CD8-positive, alpha-beta memory T cell (primary cell): ENCODE results near the gene WBP2. TPM values are rescaled to one million over a fixed set of nuclear protein-coding genes. Genes with fewer than 3 reads are reported as not detected.
A peak's percentile ranks its signal among the peaks of the same experiment; 100 is the strongest.

Experiments used
- CTCF ChIA-PET: fragments of 350-600 bp; sonication (Branson Sonifier 250); formaldehyde crosslinking; loops from one replicate; lab custom pipeline; 2021; ENCODE audit warnings: antibody characterized with exemption; lab: Charles Lee
- POLR2A ChIA-PET: fragments of 350-600 bp; sonication (Branson Sonifier 250); formaldehyde crosslinking; loops from one replicate; lab custom pipeline; 2021; ENCODE audit warnings: antibody characterized with exemption; lab: Charles Lee
- DNase-seq, 5 donors: peaks; one replicate each; pipeline versions ENCODE4 v3.0.0 to v3.0.0-alpha.2; 2020 to 2022; ENCODE audit warnings: mixed read lengths in 1 of 5
- H3K27ac ChIP-seq: one replicate; pipeline ENCODE4 v1.7.0; 2013; ENCODE audit warnings: low read depth, mild to moderate bottlenecking, low read length, moderate library complexity
- H3K27me3 ChIP-seq: 2 replicates; pipeline ENCODE4 v1.7.0; 2013; ENCODE audit warnings: low read length, mild to moderate bottlenecking; ENCODE audit not compliant: insufficient read depth, poor library complexity, severe bottlenecking
- H3K36me3 ChIP-seq: 2 replicates; pipeline ENCODE4 v1.7.0; 2013; ENCODE audit warnings: mild to moderate bottlenecking, low read length, moderate library complexity; ENCODE audit not compliant: insufficient read depth
- H3K4me1 ChIP-seq: 2 replicates; pipeline ENCODE4 v1.7.0; 2013; ENCODE audit warnings: mild to moderate bottlenecking, low read length, moderate library complexity; ENCODE audit not compliant: insufficient read depth
- H3K4me3 ChIP-seq: 2 replicates; pipeline ENCODE4 v1.7.0; 2013; ENCODE audit warnings: mild to moderate bottlenecking, low read length
- H3K9me3 ChIP-seq: 2 replicates; pipeline ENCODE4 v1.7.0; 2013; ENCODE audit warnings: mild to moderate bottlenecking, low read length
- H3K27ac Mint-ChIP-seq, 8 donors: one replicate each; pipeline ENCODE4 v1.8.0; 2020 to 2021; ENCODE audit warnings: mixed read lengths in 8 of 8, mild to moderate bottlenecking in 6 of 8, inconsistent platforms in 3 of 8, moderate library complexity in 3 of 8
- H3K27me3 Mint-ChIP-seq, 2 donors: one replicate each; pipeline ENCODE4 v1.8.0; 2020 to 2021; ENCODE audit warnings: mixed read lengths in 2 of 2, mild to moderate bottlenecking in 1 of 2, moderate library complexity in 1 of 2
- H3K36me3 Mint-ChIP-seq, 3 donors: one replicate each; pipeline ENCODE4 v1.8.0; 2020 to 2021; ENCODE audit warnings: mixed read lengths in 3 of 3, inconsistent platforms in 1 of 3, mild to moderate bottlenecking in 1 of 3
- H3K4me1 Mint-ChIP-seq, 3 donors: one replicate each; pipeline ENCODE4 v1.8.0; 2020 to 2021; ENCODE audit warnings: mixed read lengths in 3 of 3, inconsistent platforms in 1 of 3, mild to moderate bottlenecking in 1 of 3
- H3K4me3 Mint-ChIP-seq, 7 donors: one replicate each; pipeline ENCODE4 v1.8.0; 2020 to 2021; ENCODE audit warnings: mixed read lengths in 7 of 7, mild to moderate bottlenecking in 6 of 7, moderate library complexity in 4 of 7, inconsistent platforms in 2 of 7
- H3K9me3 Mint-ChIP-seq, 5 donors: one replicate each; pipeline ENCODE4 v1.8.0; 2020 to 2022; ENCODE audit warnings: mixed read lengths in 5 of 5, mild to moderate bottlenecking in 3 of 5, moderate library complexity in 2 of 5, inconsistent platforms in 1 of 5
- polyA plus RNA-seq: library from polyadenylated mRNA; unstranded; fragments of 300-500 nt; fragmentation: Illumina TruSeq; gene quantifications from one replicate; pipeline ENCODE4 v1.2.3, GENCODE V29; 2021
- total RNA-seq, 2 experiments: library from RNA; stranded (reverse); gene quantifications; one replicate each; pipeline ENCODE4 v1.2.3, GENCODE V29; 2021

Gene WBP2
- total and polyA plus RNA-seq, 3 experiments from 2014 or later = 47.5 to 129 (median 53.2) TPM

DNA sequence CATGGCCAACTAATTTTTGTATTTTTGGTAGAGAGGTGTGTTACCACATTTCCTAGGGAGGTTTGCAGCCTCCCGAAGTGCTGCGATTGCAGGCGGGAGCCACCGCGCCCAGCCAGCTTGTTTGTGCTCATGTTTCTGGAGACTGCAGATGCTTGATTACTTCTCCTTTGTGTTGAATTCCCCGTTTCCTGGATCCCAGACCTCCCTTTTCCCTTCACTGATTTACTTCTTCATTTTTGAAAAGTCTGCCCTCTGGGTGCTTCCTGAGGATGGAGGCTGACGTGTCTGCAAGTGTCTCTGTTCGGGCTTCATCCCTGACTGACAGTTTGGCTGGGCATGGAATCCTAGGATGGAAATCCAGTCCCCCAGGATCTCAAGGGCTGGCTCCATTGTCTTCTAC is 30.3 kb upstream of the WBP2 start:
- Histone ChIP-seq H3K9me3 (no peaks in the 10 kb centered on the region), H3K27ac (no peak overlapping the region), H3K36me3 (no peaks in the 10 kb centered on the region), H3K4me3 (no peak overlapping the region), H3K27me3 (no peaks in the 10 kb centered on the region), H3K4me1 (peaks cover 6% of the 10 kb centered on the region)
- Mint-ChIP-seq H3K27ac (peak overlapping the region in 2 of 8 donors; percentile 43 to 83), H3K27me3 (peaks cover 0 to 2% of the 10 kb centered on the region in 2 donors), H3K4me3 (no peak overlapping the region), H3K9me3 (no peaks in the 10 kb centered on the region), H3K4me1 (peaks cover 8 to 9% (median 9%) of the 10 kb centered on the region in 3 donors), H3K36me3 (peaks cover 0 to 9% (median 0%) of the 10 kb centered on the region in 3 donors)
- DNase-seq = no peak
- POLR2A ChIA-PET = interaction anchor here (1.0 kb wide), 1 partner anchor 11 kb away, joined by 3 read pairs; no protein-coding TSS in a partner anchor
- CTCF ChIA-PET = interaction anchor here (1.2 kb wide), 1 partner anchor 11 kb away, joined by 3 read pairs; the partner anchor contains the start of gene TRIM65

GRCh38 chr17:75881678-75882454 is 26.7 kb upstream of the WBP2 start:
- H3K27me3 ChIP-seq = no peaks in the 10 kb centered on the region
- H3K27me3 Mint-ChIP-seq = peaks cover 0 to 5% of the 10 kb centered on the region in 2 donors
- DNase-seq = peak in 1 of 5 donors; percentile 40
- no peak overlapping the region for H3K4me3 ChIP-seq
- H3K9me3 Mint-ChIP-seq = no peaks in the 10 kb centered on the region
- peak overlapping the region in 4 of 7 donors; percentile 34 to 59 (median 54) for H3K4me3 Mint-ChIP-seq
- H3K4me1 ChIP-seq = peaks cover 15% of the 10 kb centered on the region
- H3K36me3 Mint-ChIP-seq = no peaks in the 10 kb centered on the region
- peaks cover 16 to 26% (median 20%) of the 10 kb centered on the region in 3 donors for H3K4me1 Mint-ChIP-seq
- H3K27ac ChIP-seq = no peak overlapping the region
- ChIA-PET CTCF (interaction anchor here (1.0 to 1.5 kb wide), 2 partner anchors 15 to 27 kb away, joined by 3 to 9 read pairs; partner anchors contain the start of genes TRIM65 and WBP2), POLR2A (interaction anchor here (0.9 kb wide), 1 partner anchor 15 kb away, joined by 6 read pairs; the partner anchor contains the start of gene TRIM65)
- no peaks in the 10 kb centered on the region for H3K36me3 ChIP-seq
- H3K9me3 ChIP-seq = no peaks in the 10 kb centered on the region
- peak overlapping the region in 5 of 8 donors; percentile 22 to 85 (median 74) for H3K27ac Mint-ChIP-seq

DNA sequence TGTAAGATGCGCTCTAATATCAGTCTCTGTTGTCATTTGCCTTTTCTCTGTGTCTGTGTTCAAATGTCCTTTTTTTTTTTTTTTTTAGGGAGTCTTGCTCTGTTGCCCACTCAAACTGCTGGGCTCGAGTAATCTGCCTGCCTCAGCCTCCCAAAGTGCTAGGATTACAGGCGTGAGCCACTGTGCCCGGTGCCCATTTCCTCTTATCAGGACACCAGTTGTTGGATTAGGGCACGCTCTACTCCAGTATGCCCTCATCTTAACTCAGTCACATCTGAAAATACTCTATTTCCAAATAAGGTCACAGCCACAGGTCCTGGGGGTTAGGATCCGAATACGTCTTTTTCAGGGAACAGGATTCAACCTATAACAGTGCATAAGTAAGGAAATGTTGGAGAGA is 25.1 kb upstream of the WBP2 start:
- Mint-ChIP-seq H3K9me3 (no peaks in the 10 kb centered on the region), H3K27ac (no peak overlapping the region), H3K27me3 (peaks cover 0 to 5% of the 10 kb centered on the region in 2 donors), H3K4me1 (peaks cover 31 to 42% (median 32%) of the 10 kb centered on the region in 3 donors), H3K4me3 (peak overlapping the region in 6 of 7 donors; percentile 23 to 82 (median 45)), H3K36me3 (no peaks in the 10 kb centered on the region)
- H3K4me1 ChIP-seq = peaks cover 31% of the 10 kb centered on the region
- H3K9me3 ChIP-seq = no peaks in the 10 kb centered on the region
- no peak overlapping the region for H3K4me3 ChIP-seq
- CTCF ChIA-PET = interaction anchor here (1.0 to 4.9 kb wide), 4 partner anchors 16 to 123 kb away, joined by 3 to 15 read pairs (median 6); partner anchors contain the start of genes GALK1 and WBP2
- POLR2A ChIA-PET = interaction anchor here (0.7 to 3.7 kb wide), 2 partner anchors 11 to 16 kb away, joined by 3 to 28 read pairs; partner anchors contain the start of gene TRIM65
- H3K36me3 ChIP-seq = no peaks in the 10 kb centered on the region
- no peak overlapping the region for H3K27ac ChIP-seq
- no peaks in the 10 kb centered on the region for H3K27me3 ChIP-seq
- no peak for DNase-seq

- H3K9me3 ChIP-seq = no peaks in the 10 kb centered on the region
- Mint-ChIP-seq H3K27ac (peak within 1 kb of the TSS; percentile 76 to 96 (median 87)), H3K4me3 (peak within 1 kb of the TSS; percentile 83 to 90 (median 86)), H3K4me1 (peaks cover 32 to 56% (median 36%) of the 10 kb centered on the region in 3 donors), H3K9me3 (no peaks in the 10 kb centered on the region), H3K27me3 (peaks cover 0 to 5% of the 10 kb centered on the region in 2 donors), H3K36me3 (peaks cover 0 to 2% (median 0%) of the 10 kb centered on the region in 3 donors)
- DNase-seq = no peak
- H3K27ac ChIP-seq = peak within 1 kb of the TSS; percentile 43
- ChIA-PET POLR2A (interaction anchor here (0.5 to 8.3 kb wide), 6 partner anchors 14 to 630 kb away, joined by 3 to 82 read pairs (median 3); partner anchors contain the start of genes TRIM65 and WBP2), CTCF (interaction anchor here (1.0 to 4.9 kb wide), 14 partner anchors 8 to 125 kb away, joined by 3 to 46 read pairs (median 6); partner anchors contain the start of genes GALK1, MRPL38, TRIM65 and WBP2)
- H3K27me3 ChIP-seq = no peaks in the 10 kb centered on the region
- H3K4me1 ChIP-seq = peaks cover 34% of the 10 kb centered on the region
- no peaks in the 10 kb centered on the region for H3K36me3 ChIP-seq
- peak within 1 kb of the TSS; percentile 61 for H3K4me3 ChIP-seq
These were observed 23.3 kb upstream of the WBP2 start, which contains the start of gene TRIM47 for GRCh38 chr17:75878174-75878998. TSS of gene TRIM47 (minus strand) at chr17:75878581. CDS start at chr17:75878548, 33 bp downstream.

- Histone ChIP-seq H3K27ac (peak overlapping the region; percentile 43), H3K9me3 (no peaks in the 10 kb centered on the region), H3K36me3 (no peaks in the 10 kb centered on the region), H3K4me1 (peaks cover 40% of the 10 kb centered on the region), H3K27me3 (no peaks in the 10 kb centered on the region), H3K4me3 (peak overlapping the region; percentile 61)
- Mint-ChIP-seq H3K4me3 (peak overlapping the region; percentile 83 to 90 (median 86)), H3K27me3 (peaks cover 0 to 5% of the 10 kb centered on the region in 2 donors), H3K4me1 (peaks cover 35 to 59% (median 39%) of the 10 kb centered on the region in 3 donors), H3K9me3 (no peaks in the 10 kb centered on the region), H3K27ac (peak overlapping the region; percentile 76 to 96 (median 87)), H3K36me3 (peaks cover 0 to 2% (median 0%) of the 10 kb centered on the region in 3 donors)
- peak; percentile 49 to 79 (median 67) for DNase-seq
- ChIA-PET POLR2A (interaction anchor here (0.5 to 8.3 kb wide), 6 partner anchors 13 to 124 kb away, joined by 3 to 82 read pairs (median 3); partner anchors contain the start of genes TRIM65 and WBP2), CTCF (interaction anchor here (0.9 to 4.9 kb wide), 13 partner anchors 10 to 124 kb away, joined by 3 to 46 read pairs (median 6); partner anchors contain the start of genes GALK1, MRPL38, TRIM65 and WBP2)
These were observed 22.6 kb upstream of the WBP2 start for GRCh38 chr17:75877752-75878173.

DNA sequence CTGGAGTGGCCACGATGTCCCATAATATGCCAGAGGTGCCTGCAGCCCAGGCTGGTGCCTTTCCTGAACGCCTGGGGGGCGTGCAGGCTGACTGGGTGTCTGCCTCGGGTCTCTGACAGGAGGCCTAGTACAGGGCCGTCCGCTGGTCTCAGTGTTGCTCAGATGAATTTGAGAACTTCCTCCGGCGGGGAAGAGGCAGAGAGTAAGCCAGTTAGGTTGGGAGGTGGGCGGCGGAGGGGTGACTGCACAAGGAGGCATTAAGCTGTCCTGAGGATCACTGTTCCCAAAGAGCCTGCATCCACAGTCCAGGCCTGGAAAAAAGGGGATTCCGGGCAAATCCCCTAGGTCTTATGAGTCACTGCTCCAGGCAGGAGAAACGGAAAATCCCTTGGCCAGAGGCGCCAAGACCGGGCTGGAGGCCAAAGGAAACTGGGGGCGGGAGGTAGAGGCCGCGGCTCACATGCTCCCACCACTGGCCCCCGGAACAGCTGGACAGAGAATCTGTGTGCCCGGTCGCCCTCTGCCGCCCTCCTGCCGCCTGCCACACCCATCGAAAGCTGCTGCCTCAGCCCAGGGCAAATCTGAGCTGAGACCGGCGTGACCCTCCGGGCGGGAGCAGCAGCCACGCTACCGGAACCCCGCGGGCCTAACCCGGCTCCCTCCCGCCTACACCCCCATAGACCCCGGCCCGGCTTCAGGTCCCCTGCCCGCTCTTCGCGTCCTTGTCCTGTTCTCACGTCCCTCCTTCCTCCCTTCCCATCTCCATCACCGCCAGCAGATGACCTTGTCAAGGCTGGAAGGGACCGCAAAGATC is 22.0 kb upstream of the WBP2 start:
- peak overlapping the region; percentile 43 for H3K27ac ChIP-seq
- ChIA-PET CTCF (interaction anchor here (0.9 to 4.9 kb wide), 12 partner anchors 11 to 124 kb away, joined by 3 to 46 read pairs (median 6); partner anchors contain the start of genes GALK1, MRPL38, TRIM65 and WBP2), POLR2A (interaction anchor here (0.5 to 8.3 kb wide), 8 partner anchors 12 to 103 kb away, joined by 3 to 82 read pairs (median 6); partner anchors contain the start of genes TRIM65 and WBP2)
- Mint-ChIP-seq H3K9me3 (no peaks in the 10 kb centered on the region), H3K27ac (peak overlapping the region; percentile 85 to 96 (median 88)), H3K27me3 (peaks cover 0 to 5% of the 10 kb centered on the region in 2 donors), H3K4me3 (peak overlapping the region; percentile 83 to 90 (median 86)), H3K36me3 (peaks cover 0 to 2% (median 0%) of the 10 kb centered on the region in 3 donors), H3K4me1 (peaks cover 41 to 65% (median 41%) of the 10 kb centered on the region in 3 donors)
- no peaks in the 10 kb centered on the region for H3K9me3 ChIP-seq
- H3K4me1 ChIP-seq = peaks cover 46% of the 10 kb centered on the region
- DNase-seq = no peak
- peak overlapping the region; percentile 61 for H3K4me3 ChIP-seq
- H3K27me3 ChIP-seq = no peaks in the 10 kb centered on the region
- no peaks in the 10 kb centered on the region for H3K36me3 ChIP-seq
